Islet precursor cell (in vitro differentiated cells): Measurements from ENCODE around the gene TAPBP.
"Not testable (repeated sequence)": the region's sequence is repeated elsewhere in the genome, so short reads cannot be mapped to it uniquely, and the experiment has no call there.

Source experiments
- DNase-seq: peaks from one replicate; pipeline ENCODE4 v3.0.0-alpha.2; 2018

TAPBP gene

GRCh38 chr6:33273924-33274902 lies 39.7 kb downstream of the TAPBP start:
- DNase-seq, result no peak

GRCh38 chr6:33273129-33273923 lies 40.6 kb downstream of the TAPBP start:
- DNase-seq, result no peak

GRCh38 chr6:33272275-33273128 lies 41.4 kb downstream of the TAPBP start:
- DNase-seq, result no peak

GRCh38 chr6:33271468-33272274 lies 42.2 kb downstream of the TAPBP start, which contains the start of the genes RPS18 and VPS52:
Gene RPS18, plus strand, starts transcription at chr6:33272075. Its CDS starts 45 bp downstream, at chr6:33272120.
Gene VPS52, minus strand, starts transcription at chr6:33271876. Its CDS starts 201 bp downstream, at chr6:33271675.
- DNase-seq, result peak; percentile 97

GRCh38 chr6:33271117-33271467 lies 42.8 kb downstream of the TAPBP start:
- DNase-seq, result no peak

GRCh38 chr6:33264015-33264414 lies 49.9 kb downstream of the TAPBP start:
- no peak for DNase-seq

- not testable (repeated sequence) for DNase-seq
Measured at GRCh38 chr6:33262490-33262889, 51.4 kb downstream of the TAPBP start.

GRCh38 chr6:33259032-33259431 lies 54.8 kb downstream of the TAPBP start:
- DNase-seq, result no peak

GRCh38 chr6:33254591-33254990 lies 59.3 kb downstream of the TAPBP start:
- DNase-seq, result no peak

GRCh38 chr6:33252759-33253158 lies 61.1 kb downstream of the TAPBP start:
- no peak for DNase-seq

GRCh38 chr6:33251395-33252012 lies 62.4 kb downstream of the TAPBP start:
- DNase-seq, result no peak

- no peak for DNase-seq
Measured at GRCh38 chr6:33250731-33251130, 63.1 kb downstream of the TAPBP start.

GRCh38 chr6:33249732-33250630 lies 63.9 kb downstream of the TAPBP start:
- DNase-seq, result peak; percentile 67
